Stomach (tissue), 9 donors: ENCODE measurements around the gene ORAI3. TPM values are rescaled to one million over a fixed set of nuclear protein-coding genes. Genes with fewer than 3 reads are reported as not detected.

ENCODE experiments used
- DNase-seq, 2 donors: peaks; one replicate each; pipeline versions ENCODE4 v3.0.0 to v3.0.0-alpha.2; 2013 to 2019
- H3K27ac ChIP-seq, 5 donors: fragments of 200-600 bp in 4 of 5; sonication (generic) in 4 of 5; one replicate each; pipeline ENCODE4 v1.5.1; 2013 to 2019; ENCODE audit warnings: mild to moderate bottlenecking in 1 of 5, moderate library complexity in 1 of 5
- H3K27me3 ChIP-seq, 3 donors: fragments of 200-600 bp; sonication (generic); one replicate each; pipeline ENCODE4 v1.5.1; 2017 to 2019; ENCODE audit warnings: mixed run types in 1 of 3
- H3K36me3 ChIP-seq, 4 donors: fragments of 200-600 bp; sonication (generic); 1 replicate in 3 of 4; 2 replicates in 1 of 4; pipeline ENCODE4 v1.5.1; 2016 to 2019
- H3K4me1 ChIP-seq, 4 donors: fragments of 200-600 bp; sonication (generic); one replicate each; pipeline ENCODE4 v1.5.1; 2016 to 2019
- H3K4me3 ChIP-seq, 4 donors: fragments of 200-600 bp; sonication (generic) in 3 of 4; one replicate each; pipeline ENCODE4 v1.5.1; 2016 to 2019; ENCODE audit warnings: mild to moderate bottlenecking in 1 of 4
- H3K9me3 ChIP-seq, 4 donors: fragments of 200-600 bp; sonication (generic); one replicate each; pipeline ENCODE4 v1.5.1; 2016 to 2019
- CTCF ChIP-seq, 7 experiments: fragments of 450-650 bp in 4 of 7; fragments of 200-600 bp in 3 of 7; sonication (generic) in 3 of 7; IDR thresholded peaks; one replicate each; pipeline ENCODE4 v1.5.1; 2016 to 2019; ENCODE audit warnings: antibody characterized with exemption in 7 of 7, control low read depth in 2 of 7, mild to moderate bottlenecking in 1 of 7
- EP300 ChIP-seq: sonication (generic); formaldehyde crosslinking; IDR thresholded peaks from one replicate; pipeline ENCODE4 v1.6.1; 2017; ENCODE audit warnings: antibody characterized with exemption
- POLR2A ChIP-seq, 4 donors: fragments of 450-650 bp; IDR thresholded peaks; one replicate each; pipeline ENCODE4 v1.6.1; 2016; ENCODE audit warnings: antibody characterized with exemption in 4 of 4, control low read depth in 2 of 4, mild to moderate bottlenecking in 1 of 4, moderate library complexity in 1 of 4
- POLR2AphosphoS5 ChIP-seq, 3 donors: sonication (generic); formaldehyde crosslinking; IDR thresholded peaks; one replicate each; pipeline ENCODE4 v1.6.1; 2016; ENCODE audit warnings: antibody characterized with exemption in 3 of 3
- WGBS, 5 donors: extraction: QIAGEN DNeasy Blood & Tissue Kit in 3 of 5; methylation state at CpG; one replicate each; pipeline versions ENCODE4 v1.1.5 to v1.1.7; 2013 to 2018; 5-methylcytosine and 5-hydroxymethylcytosine counted together
- intact Hi-C: fragments of 100-400 bp; cut with DNase I; formaldehyde crosslinking; loops from one replicate; pipeline ENCODE4 v1.15.1; 2023; ENCODE audit warnings: low total_unique reads
- polyA plus RNA-seq, 3 donors: library from polyadenylated mRNA; stranded (reverse); fragments of 200-250 nt; gene quantifications; one replicate each; pipeline ENCODE4 v1.2.3, GENCODE V29; 2013
- total RNA-seq, 5 donors: library from RNA; depleted of rRNA; stranded (reverse); fragments of >200 nt; gene quantifications; one replicate each; pipeline versions ENCODE4 v1.1.0 to v1.2.3, GENCODE V29; 2014 to 2016
- donor health status: healthy with polysubstance abuse.
- donor health status: Bipolar disorder and iron deficiency.
- donor health status: healthy.

The ORAI3 gene
- total and polyA plus RNA-seq, 8 donors, result 6.7 to 26.0 (median 10.5) TPM; not detected in 1

GRCh38 chr16:30972872-30973271, 24.0 kb downstream of the ORAI3 start:
- 82 to 88% (median 85%) methylated on average over 7 of the region's 7 CpGs for WGBS, 5 donors
- no peak for DNase-seq
- Histone ChIP-seq H3K9me3 (no peaks in the 10 kb centered on the region), H3K36me3 (peaks cover 89 to 100% (median 100%) of the 10 kb centered on the region in 4 donors), H3K4me3 (no peak overlapping the region), H3K4me1 (no peaks in the 10 kb centered on the region), H3K27me3 (no peaks in the 10 kb centered on the region), H3K27ac (no peak overlapping the region)
- no peak for TF ChIP-seq CTCF (IDR thresholded peaks at IDR 0.05)
- intact Hi-C loops, result no loop called here

- intact Hi-C loops, result no loop called here
- H3K27me3 ChIP-seq, result no peaks in the 10 kb centered on the region
- H3K36me3 ChIP-seq, result peaks cover 77 to 100% (median 100%) of the 10 kb centered on the region in 4 donors
Measured at GRCh38 chr16:30974348-30974747, 25.5 kb downstream of the ORAI3 start.

GRCh38 chr16:30976486-30976885, 27.6 kb downstream of the ORAI3 start:
- Histone ChIP-seq H3K27ac (no peak overlapping the region), H3K4me1 (no peaks in the 10 kb centered on the region), H3K9me3 (no peaks in the 10 kb centered on the region), H3K4me3 (no peak overlapping the region), H3K27me3 (no peaks in the 10 kb centered on the region), H3K36me3 (peaks cover 77 to 100% (median 100%) of the 10 kb centered on the region in 4 donors)
- TF ChIP-seq POLR2A (IDR thresholded peaks at IDR 0.05) (no peak), CTCF (IDR thresholded peaks at IDR 0.05) (no peak), POLR2AphosphoS5 (IDR thresholded peaks at IDR 0.05) (no peak), EP300 (no peak)
- WGBS, 5 donors, result 84 to 93% (median 88%) methylated on average over 4 of the region's 4 CpGs
- intact Hi-C loops, result no loop called here
- DNase-seq, result no peak

More at GRCh38 chr16:30974348-30974747, 25.5 kb downstream of the ORAI3 start:
- Histone ChIP-seq H3K4me3 (no peak overlapping the region), H3K9me3 (no peaks in the 10 kb centered on the region), H3K4me1 (no peaks in the 10 kb centered on the region), H3K27ac (no peak overlapping the region)
- DNase-seq, result no peak
- no peak for TF ChIP-seq EP300
- TF ChIP-seq POLR2AphosphoS5 (IDR thresholded peaks at IDR 0.05), result no peak
- no peak for TF ChIP-seq CTCF (IDR thresholded peaks at IDR 0.05)
- TF ChIP-seq POLR2A (IDR thresholded peaks at IDR 0.05), result no peak
- WGBS, 5 donors, result 95 to 99% (median 95%) methylated on average over 6 of the region's 6 CpGs

- DNase-seq, result no peak
- intact Hi-C loops, result no loop called here
- 66 to 87% (median 86%) methylated on average over 7 to 17 of the region's 17 CpGs for WGBS, 5 donors
- Histone ChIP-seq H3K4me3 (no peak overlapping the region), H3K27ac (no peak overlapping the region), H3K4me1 (no peaks in the 10 kb centered on the region), H3K27me3 (no peaks in the 10 kb centered on the region), H3K9me3 (no peaks in the 10 kb centered on the region), H3K36me3 (peaks cover 74 to 100% (median 100%) of the 10 kb centered on the region in 4 donors)
- TF ChIP-seq EP300, result no peak
- TF ChIP-seq POLR2A (IDR thresholded peaks at IDR 0.05), result no peak
- TF ChIP-seq CTCF (IDR thresholded peaks at IDR 0.05), result no peak
- no peak for TF ChIP-seq POLR2AphosphoS5 (IDR thresholded peaks at IDR 0.05)
Measured at GRCh38 chr16:30977502-30977901, 28.6 kb downstream of the ORAI3 start.
